ENCODE results near the gene SOX5. TPM values are rescaled to one million over a fixed set of nuclear protein-coding genes. Genes with fewer than 3 reads are reported as not detected.

The SOX5 gene
- total and polyA plus RNA-seq, 9 of the 15 experiments (the other 6 are each of a cell fraction or from before 2014, with no cell fraction given), result 8.3 to 16.5 (median 11.9) TPM

GRCh38 chr12:23887055-23887835 is 62.2 kb downstream of the SOX5 start (continued):
- TF ChIP-seq ZNF24 (IDR thresholded peaks at IDR 0.05) (peak; percentile 54), IFI16 (CRISPR knock-in tag; IDR thresholded peaks at IDR 0.05) (no peak), HDAC3 (IDR thresholded peaks at IDR 0.05; ENCODE audit: borderline replicate concordance, partially characterized antibody) (peak; percentile 62), DPF2 (IDR thresholded peaks at IDR 0.05) (peak; percentile 97), NBN (IDR thresholded peaks at IDR 0.05; ENCODE audit: low read depth) (0 out of 2 replicates have a peak, but pooled peaks have one; percentile 37), KDM5B (IDR thresholded peaks at IDR 0.05; ENCODE audit: insufficient replicate concordance, low read depth, low read length) (no peak), ZNF766 (CRISPR knock-in tag; conservative IDR thresholded peaks at IDR 0.05) (no peak; the same call in 1 of the 2 replicates), PBX2 (CRISPR knock-in tag; IDR thresholded peaks at IDR 0.05; ENCODE audit: low read depth) (no peak), PBX2 (tag; conservative IDR thresholded peaks at IDR 0.05; ENCODE audit: low read depth) (0 out of 2 replicates have a peak, but pooled peaks have one; percentile 31), KLF16 (IDR thresholded peaks at IDR 0.05) (0 out of 2 replicates have a peak, but pooled peaks have one; percentile 29), CXXC5 (CRISPR knock-in tag; IDR thresholded peaks at IDR 0.05) (0 out of 2 replicates have a peak, but pooled peaks have one; percentile 36), RAD21 (CRISPR knock-in tag; conservative IDR thresholded peaks at IDR 0.05 in 1 of 2, IDR thresholded peaks at IDR 0.05 in 1 of 2) (0 out of 4 replicates have a peak, but pooled peaks of 1 of the 2 experiments have one; percentile 9), HNRNPL (IDR thresholded peaks at IDR 0.05; ENCODE audit: low read depth, low read length) (no peak), TCF3 (CRISPR knock-in tag; IDR thresholded peaks at IDR 0.05) (peak; percentile 91)
- TF ChIP-seq, protein P1, sequence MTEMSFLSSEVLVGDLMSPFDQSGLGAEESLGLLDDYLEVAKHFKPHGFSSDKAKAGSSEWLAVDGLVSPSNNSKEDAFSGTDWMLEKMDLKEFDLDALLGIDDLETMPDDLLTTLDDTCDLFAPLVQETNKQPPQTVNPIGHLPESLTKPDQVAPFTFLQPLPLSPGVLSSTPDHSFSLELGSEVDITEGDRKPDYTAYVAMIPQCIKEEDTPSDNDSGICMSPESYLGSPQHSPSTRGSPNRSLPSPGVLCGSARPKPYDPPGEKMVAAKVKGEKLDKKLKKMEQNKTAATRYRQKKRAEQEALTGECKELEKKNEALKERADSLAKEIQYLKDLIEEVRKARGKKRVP (CRISPR knock-in tag; IDR thresholded peaks at IDR 0.05), result peak; percentile 82
- TF ChIP-seq, protein P2, sequence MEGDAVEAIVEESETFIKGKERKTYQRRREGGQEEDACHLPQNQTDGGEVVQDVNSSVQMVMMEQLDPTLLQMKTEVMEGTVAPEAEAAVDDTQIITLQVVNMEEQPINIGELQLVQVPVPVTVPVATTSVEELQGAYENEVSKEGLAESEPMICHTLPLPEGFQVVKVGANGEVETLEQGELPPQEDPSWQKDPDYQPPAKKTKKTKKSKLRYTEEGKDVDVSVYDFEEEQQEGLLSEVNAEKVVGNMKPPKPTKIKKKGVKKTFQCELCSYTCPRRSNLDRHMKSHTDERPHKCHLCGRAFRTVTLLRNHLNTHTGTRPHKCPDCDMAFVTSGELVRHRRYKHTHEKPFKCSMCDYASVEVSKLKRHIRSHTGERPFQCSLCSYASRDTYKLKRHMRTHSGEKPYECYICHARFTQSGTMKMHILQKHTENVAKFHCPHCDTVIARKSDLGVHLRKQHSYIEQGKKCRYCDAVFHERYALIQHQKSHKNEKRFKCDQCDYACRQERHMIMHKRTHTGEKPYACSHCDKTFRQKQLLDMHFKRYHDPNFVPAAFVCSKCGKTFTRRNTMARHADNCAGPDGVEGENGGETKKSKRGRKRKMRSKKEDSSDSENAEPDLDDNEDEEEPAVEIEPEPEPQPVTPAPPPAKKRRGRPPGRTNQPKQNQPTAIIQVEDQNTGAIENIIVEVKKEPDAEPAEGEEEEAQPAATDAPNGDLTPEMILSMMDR (IDR thresholded peaks at IDR 0.05 in 2 of 3, conservative IDR thresholded peaks at IDR 0.05 in 1 of 3; ENCODE audit: insufficient read depth in 2 of 3, low read depth in 1 of 3, low read length in 3 of 3), result no peak
- TF ChIP-seq, protein P3, sequence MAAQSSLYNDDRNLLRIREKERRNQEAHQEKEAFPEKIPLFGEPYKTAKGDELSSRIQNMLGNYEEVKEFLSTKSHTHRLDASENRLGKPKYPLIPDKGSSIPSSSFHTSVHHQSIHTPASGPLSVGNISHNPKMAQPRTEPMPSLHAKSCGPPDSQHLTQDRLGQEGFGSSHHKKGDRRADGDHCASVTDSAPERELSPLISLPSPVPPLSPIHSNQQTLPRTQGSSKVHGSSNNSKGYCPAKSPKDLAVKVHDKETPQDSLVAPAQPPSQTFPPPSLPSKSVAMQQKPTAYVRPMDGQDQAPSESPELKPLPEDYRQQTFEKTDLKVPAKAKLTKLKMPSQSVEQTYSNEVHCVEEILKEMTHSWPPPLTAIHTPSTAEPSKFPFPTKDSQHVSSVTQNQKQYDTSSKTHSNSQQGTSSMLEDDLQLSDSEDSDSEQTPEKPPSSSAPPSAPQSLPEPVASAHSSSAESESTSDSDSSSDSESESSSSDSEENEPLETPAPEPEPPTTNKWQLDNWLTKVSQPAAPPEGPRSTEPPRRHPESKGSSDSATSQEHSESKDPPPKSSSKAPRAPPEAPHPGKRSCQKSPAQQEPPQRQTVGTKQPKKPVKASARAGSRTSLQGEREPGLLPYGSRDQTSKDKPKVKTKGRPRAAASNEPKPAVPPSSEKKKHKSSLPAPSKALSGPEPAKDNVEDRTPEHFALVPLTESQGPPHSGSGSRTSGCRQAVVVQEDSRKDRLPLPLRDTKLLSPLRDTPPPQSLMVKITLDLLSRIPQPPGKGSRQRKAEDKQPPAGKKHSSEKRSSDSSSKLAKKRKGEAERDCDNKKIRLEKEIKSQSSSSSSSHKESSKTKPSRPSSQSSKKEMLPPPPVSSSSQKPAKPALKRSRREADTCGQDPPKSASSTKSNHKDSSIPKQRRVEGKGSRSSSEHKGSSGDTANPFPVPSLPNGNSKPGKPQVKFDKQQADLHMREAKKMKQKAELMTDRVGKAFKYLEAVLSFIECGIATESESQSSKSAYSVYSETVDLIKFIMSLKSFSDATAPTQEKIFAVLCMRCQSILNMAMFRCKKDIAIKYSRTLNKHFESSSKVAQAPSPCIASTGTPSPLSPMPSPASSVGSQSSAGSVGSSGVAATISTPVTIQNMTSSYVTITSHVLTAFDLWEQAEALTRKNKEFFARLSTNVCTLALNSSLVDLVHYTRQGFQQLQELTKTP (IDR thresholded peaks at IDR 0.05; ENCODE audit: low read depth in 1 of 2, partially characterized antibody in 2 of 2), result peak in 1 of 2 experiments; percentile 73
